Erythroblast (primary cell): ENCODE data around the gene SBK1.
A peak's percentile ranks its signal among the peaks of the same experiment; 100 is the strongest.

Experiments
- DNase-seq, 2 experiments: peaks; one replicate each; lab custom pipeline; 2025; lab: John Stamatoyannopoulos, UW
- GATA1 ChIP-seq: IDR thresholded peaks from 2 replicates; pipeline ENCODE4 v1.6.1; 2011; ENCODE audit warnings: low read depth, mild to moderate bottlenecking, control low read depth, low read length, moderate library complexity
- POLR2A ChIP-seq: IDR thresholded peaks from 2 replicates; pipeline ENCODE4 v1.6.1; 2011; ENCODE audit warnings: mild to moderate bottlenecking, low read length

Gene SBK1

GRCh38 chr16:28289939-28290858 is 2.1 kb upstream of the SBK1 start:
- no peak for DNase-seq
- TF ChIP-seq GATA1 (no peak), POLR2A (no peak)

- TF ChIP-seq GATA1 (no peak), POLR2A (no peak)
- no peak for DNase-seq
These were observed 1.5 kb upstream of the SBK1 start for GRCh38 chr16:28290859-28291254.

- no peak for DNase-seq
- TF ChIP-seq POLR2A (no peak), GATA1 (no peak)
These were observed 641 bp downstream of the SBK1 start for GRCh38 chr16:28292731-28293600.

- DNase-seq: no peak
- TF ChIP-seq GATA1 (no peak), POLR2A (no peak)
These were observed 1.3 kb downstream of the SBK1 start for GRCh38 chr16:28293601-28293960.

GRCh38 chr16:28294201-28294600 is 1.9 kb downstream of the SBK1 start:
- DNase-seq: no peak
- TF ChIP-seq POLR2A (no peak), GATA1 (no peak)

- TF ChIP-seq POLR2A (no peak), GATA1 (no peak)
- no peak for DNase-seq
These were observed 3.0 kb downstream of the SBK1 start for GRCh38 chr16:28295276-28295675.

- no peak for TF ChIP-seq POLR2A
- TF ChIP-seq GATA1: no peak
- no peak for DNase-seq
These were observed 5.0 kb downstream of the SBK1 start for GRCh38 chr16:28297308-28297707.

GRCh38 chr16:28297784-28298510 is 5.6 kb downstream of the SBK1 start:
- DNase-seq: no peak
- TF ChIP-seq GATA1 (no peak), POLR2A (no peak)

- no peak for DNase-seq
- TF ChIP-seq GATA1: no peak
- no peak for TF ChIP-seq POLR2A
These were observed 6.2 kb downstream of the SBK1 start for GRCh38 chr16:28298511-28298878.

GRCh38 chr16:28300327-28300726 is 8.0 kb downstream of the SBK1 start:
- no peak for DNase-seq
- TF ChIP-seq POLR2A (no peak), GATA1 (no peak)

- no peak for DNase-seq
- TF ChIP-seq POLR2A (no peak), GATA1 (no peak)
These were observed 8.8 kb downstream of the SBK1 start for GRCh38 chr16:28301154-28301553.

- TF ChIP-seq POLR2A (no peak), GATA1 (no peak)
- no peak for DNase-seq
These were observed 9.3 kb downstream of the SBK1 start for GRCh38 chr16:28301620-28302019.

GRCh38 chr16:28303132-28303531 is 10.8 kb downstream of the SBK1 start:
- no peak for DNase-seq
- TF ChIP-seq POLR2A (no peak), GATA1 (no peak)

GRCh38 chr16:28304214-28304613 is 11.9 kb downstream of the SBK1 start:
- TF ChIP-seq GATA1: no peak
- no peak for TF ChIP-seq POLR2A
- peak; percentile 25 to 26 for DNase-seq
